Neural progenitor cell (in vitro differentiated cells): ENCODE data around the gene RASGEF1B. TPM values are rescaled to one million over a fixed set of nuclear protein-coding genes. Genes with fewer than 3 reads are reported as not detected.

ENCODE experiments used
- DNase-seq: peaks from one replicate; pipeline ENCODE4 v3.0.0-alpha.2; 2016; ENCODE audit warnings: low spot score
- H2AFZ ChIP-seq: fragments of 200-600 bp; sonication (generic); replicated peaks from 2 replicates; pipeline ENCODE4 v1.6.1; 2016; ENCODE audit warnings: antibody characterized with exemption
- H3F3A ChIP-seq: fragments of 200-600 bp; sonication (generic); 2 replicates; pipeline ENCODE4 v1.6.1; 2016; ENCODE audit warnings: antibody characterized with exemption, low read depth
- H3K27ac ChIP-seq: fragments of 200-600 bp; sonication (generic); 2 replicates; pipeline ENCODE4 v1.5.1; 2016; ENCODE audit warnings: mild to moderate bottlenecking
- H3K27me3 ChIP-seq: fragments of 200-600 bp; sonication (generic); 2 replicates; pipeline ENCODE4 v1.6.1; 2016; ENCODE audit warnings: mild to moderate bottlenecking, moderate library complexity
- H3K36me3 ChIP-seq: fragments of 200-600 bp; sonication (generic); 2 replicates; pipeline ENCODE4 v1.5.1; 2016
- H3K4me1 ChIP-seq: fragments of 200-600 bp; sonication (generic); 2 replicates; pipeline ENCODE4 v1.6.1; 2016; ENCODE audit warnings: mixed run types
- H3K4me2 ChIP-seq: fragments of 200-600 bp; sonication (generic); 2 replicates; pipeline ENCODE4 v1.6.1; 2016
- H3K4me3 ChIP-seq: fragments of 200-600 bp; sonication (generic); 2 replicates; pipeline ENCODE4 v1.5.1; 2016
- H3K79me2 ChIP-seq: fragments of 200-600 bp; sonication (generic); 2 replicates; pipeline ENCODE4 v1.6.1; 2016; ENCODE audit warnings: low read depth
- H3K9ac ChIP-seq: fragments of 200-600 bp; sonication (generic); 2 replicates; pipeline ENCODE4 v1.6.1; 2016
- H3K9me3 ChIP-seq: fragments of 200-600 bp; sonication (generic); 2 replicates; pipeline ENCODE4 v1.5.1; 2016; ENCODE audit warnings: low read depth
- H4K20me1 ChIP-seq: fragments of 200-600 bp; sonication (generic); 2 replicates; pipeline ENCODE4 v1.6.1; 2016; ENCODE audit warnings: low read depth
- H3K27ac Mint-ChIP-seq: 3 replicates; pipeline ENCODE4 v1.8.0; 2021; ENCODE audit warnings: mixed read lengths
- H3K27me3 Mint-ChIP-seq: 2 replicates; pipeline ENCODE4 v1.8.0; 2022; ENCODE audit warnings: low read depth, mild to moderate bottlenecking, inconsistent platforms, moderate library complexity, mixed read lengths; ENCODE audit not compliant: insufficient read depth
- H3K36me3 Mint-ChIP-seq: 3 replicates; pipeline ENCODE4 v1.8.0; 2021; ENCODE audit warnings: mixed read lengths
- H3K4me1 Mint-ChIP-seq: 3 replicates; pipeline ENCODE4 v1.8.0; 2021; ENCODE audit warnings: mixed read lengths
- H3K4me3 Mint-ChIP-seq: 3 replicates; pipeline ENCODE4 v1.8.0; 2021; ENCODE audit warnings: mild to moderate bottlenecking, moderate library complexity, mixed read lengths
- H3K9me3 Mint-ChIP-seq: 3 replicates; pipeline ENCODE4 v1.8.0; 2020; ENCODE audit warnings: mixed read lengths
- EZH2 ChIP-seq: fragments of 200-600 bp; sonication (generic); IDR thresholded peaks from 2 replicates; pipeline ENCODE4 v1.6.1; 2017; ENCODE audit warnings: antibody characterized with exemption, mild to moderate bottlenecking, moderate library complexity
- EZH2phosphoT487 ChIP-seq: fragments of 200-600 bp; sonication (generic); IDR thresholded peaks from 2 replicates; pipeline ENCODE4 v1.6.1; 2017; ENCODE audit warnings: antibody characterized with exemption
- total RNA-seq: library from RNA; depleted of rRNA; stranded (reverse); fragments of >200 nt; gene quantifications from 2 replicates; pipeline ENCODE4 v1.2.3, GENCODE V29; 2015; ENCODE audit warnings: low replicate concordance
- TF ChIP-seq, protein P1 (sequence below): fragments of 200-600 bp; sonication (generic); IDR thresholded peaks from 2 replicates; pipeline ENCODE4 v1.5.1; 2017; ENCODE audit warnings: antibody characterized with exemption, mild to moderate bottlenecking

Gene RASGEF1B
- total RNA-seq, 1 donor from 2014 or later = 9.4 TPM

DNA sequence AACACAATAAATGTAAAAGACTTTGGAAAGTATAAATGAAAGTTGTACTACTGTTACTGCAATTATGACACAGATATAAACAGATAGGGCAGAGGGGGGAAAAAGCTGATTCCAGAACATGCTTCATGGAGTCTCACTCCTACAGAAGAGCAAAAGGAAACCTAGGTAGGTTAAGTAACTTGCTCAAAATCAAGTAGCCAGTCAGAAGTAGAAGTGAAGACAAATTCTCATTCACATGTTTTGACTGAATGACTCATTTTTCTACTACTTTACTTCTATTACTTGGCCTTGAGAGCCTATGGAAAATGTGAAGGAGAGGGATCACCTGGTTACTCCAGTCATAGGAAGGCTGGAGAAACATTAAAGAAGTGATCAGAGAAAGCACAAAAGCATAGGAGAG, 23.6 kb upstream of the RASGEF1B start:
- Mint-ChIP-seq H3K36me3 (no peaks in the 10 kb centered on the region), H3K27me3 (peaks cover 5% of the 10 kb centered on the region), H3K27ac (no peak overlapping the region), H3K4me3 (no peak overlapping the region), H3K9me3 (peaks cover 3% of the 10 kb centered on the region), H3K4me1 (peaks cover 21% of the 10 kb centered on the region)
- Histone ChIP-seq H3K79me2 (no peaks in the 10 kb centered on the region), H4K20me1 (no peaks in the 10 kb centered on the region), H3K4me1 (peaks cover 22% of the 10 kb centered on the region), H3K27me3 (no peaks in the 10 kb centered on the region), H2AFZ (no peak overlapping the region), H3K9me3 (no peaks in the 10 kb centered on the region), H3K4me3 (no peak overlapping the region), H3F3A (no peaks in the 10 kb centered on the region), H3K9ac (no peak overlapping the region), H3K36me3 (no peaks in the 10 kb centered on the region), H3K4me2 (no peak overlapping the region), H3K27ac (no peak overlapping the region)
- TF ChIP-seq, protein P1, sequence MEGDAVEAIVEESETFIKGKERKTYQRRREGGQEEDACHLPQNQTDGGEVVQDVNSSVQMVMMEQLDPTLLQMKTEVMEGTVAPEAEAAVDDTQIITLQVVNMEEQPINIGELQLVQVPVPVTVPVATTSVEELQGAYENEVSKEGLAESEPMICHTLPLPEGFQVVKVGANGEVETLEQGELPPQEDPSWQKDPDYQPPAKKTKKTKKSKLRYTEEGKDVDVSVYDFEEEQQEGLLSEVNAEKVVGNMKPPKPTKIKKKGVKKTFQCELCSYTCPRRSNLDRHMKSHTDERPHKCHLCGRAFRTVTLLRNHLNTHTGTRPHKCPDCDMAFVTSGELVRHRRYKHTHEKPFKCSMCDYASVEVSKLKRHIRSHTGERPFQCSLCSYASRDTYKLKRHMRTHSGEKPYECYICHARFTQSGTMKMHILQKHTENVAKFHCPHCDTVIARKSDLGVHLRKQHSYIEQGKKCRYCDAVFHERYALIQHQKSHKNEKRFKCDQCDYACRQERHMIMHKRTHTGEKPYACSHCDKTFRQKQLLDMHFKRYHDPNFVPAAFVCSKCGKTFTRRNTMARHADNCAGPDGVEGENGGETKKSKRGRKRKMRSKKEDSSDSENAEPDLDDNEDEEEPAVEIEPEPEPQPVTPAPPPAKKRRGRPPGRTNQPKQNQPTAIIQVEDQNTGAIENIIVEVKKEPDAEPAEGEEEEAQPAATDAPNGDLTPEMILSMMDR = no peak
- TF ChIP-seq EZH2phosphoT487 (no peak), EZH2 (no peak)
- DNase-seq = no peak

GRCh38 chr4:81494031-81494431, 22.3 kb upstream of the RASGEF1B start:
- H3K4me3 ChIP-seq = no peak overlapping the region
- no peaks in the 10 kb centered on the region for H3K9me3 ChIP-seq
- H3K27ac ChIP-seq = no peak overlapping the region
- peaks cover 10% of the 10 kb centered on the region for H3K4me1 ChIP-seq
- no peak for DNase-seq
- TF ChIP-seq EZH2 = no peak
- no peak for TF ChIP-seq EZH2phosphoT487
- TF ChIP-seq, protein P1 = no peak
- Mint-ChIP-seq H3K9me3 (peaks cover 3% of the 10 kb centered on the region), H3K4me1 (peaks cover 9% of the 10 kb centered on the region), H3K36me3 (no peaks in the 10 kb centered on the region), H3K27ac (no peak overlapping the region), H3K27me3 (peaks cover 2% of the 10 kb centered on the region), H3K4me3 (no peak overlapping the region)
- no peaks in the 10 kb centered on the region for H3K79me2 ChIP-seq
- no peak overlapping the region for H3K4me2 ChIP-seq
- H3K9ac ChIP-seq = no peak overlapping the region
- no peak overlapping the region for H2AFZ ChIP-seq
- H3K27me3 ChIP-seq = no peaks in the 10 kb centered on the region
- no peaks in the 10 kb centered on the region for H3K36me3 ChIP-seq
- H4K20me1 ChIP-seq = no peaks in the 10 kb centered on the region
- H3F3A ChIP-seq = no peaks in the 10 kb centered on the region

GRCh38 chr4:81492606-81493230, 21.0 kb upstream of the RASGEF1B start:
- H3K4me1 Mint-ChIP-seq = no peaks in the 10 kb centered on the region
- H3K27ac ChIP-seq = no peak overlapping the region
- H3F3A ChIP-seq = no peaks in the 10 kb centered on the region
- H3K27ac Mint-ChIP-seq = no peak overlapping the region
- H3K4me3 ChIP-seq = no peak overlapping the region
- H3K36me3 ChIP-seq = no peaks in the 10 kb centered on the region
- DNase-seq = no peak
- no peaks in the 10 kb centered on the region for H3K79me2 ChIP-seq
- no peaks in the 10 kb centered on the region for H3K27me3 ChIP-seq
- no peak overlapping the region for H2AFZ ChIP-seq
- peaks cover 1% of the 10 kb centered on the region for H3K4me1 ChIP-seq
- peaks cover 3% of the 10 kb centered on the region for H3K9me3 Mint-ChIP-seq
- no peak overlapping the region for H3K4me3 Mint-ChIP-seq
- no peaks in the 10 kb centered on the region for H3K36me3 Mint-ChIP-seq
- no peaks in the 10 kb centered on the region for H3K9me3 ChIP-seq
- no peak overlapping the region for H3K4me2 ChIP-seq
- no peaks in the 10 kb centered on the region for H3K27me3 Mint-ChIP-seq
- no peaks in the 10 kb centered on the region for H4K20me1 ChIP-seq
- no peak overlapping the region for H3K9ac ChIP-seq
- TF ChIP-seq EZH2 = no peak
- TF ChIP-seq EZH2phosphoT487 = no peak
- TF ChIP-seq, protein P1 = no peak
